Stimulated activated naive B cell treated with anti-CD40 and anti-IgM and Interleukin-4, amounts not matched to agents 10 μg/mL and 1 μg/mL and 100 μg/mL, for 72 hours (primary cell): ENCODE results near the gene COL9A3.

Source experiments
- ATAC-seq, 2 donors: fragments of 150-1000 bp; cut with Tn5 transposase; replicated peaks; 2 replicates each; pipeline ENCODE4 v1.10.0; 2021; ENCODE audit warnings: moderate library complexity in 1 of 2
- DNase-seq: peaks from one replicate; pipeline ENCODE4 v3.0.0; 2021
- H3K27ac Mint-ChIP-seq: one replicate; pipeline ENCODE4 v1.8.0; 2022; ENCODE audit warnings: mild to moderate bottlenecking, mixed read lengths
- H3K27me3 Mint-ChIP-seq, 2 donors: one replicate each; pipeline ENCODE4 v1.8.0; 2022; ENCODE audit warnings: mixed read lengths in 2 of 2
- H3K36me3 Mint-ChIP-seq, 2 donors: one replicate each; pipeline ENCODE4 v1.8.0; 2022; ENCODE audit warnings: mixed read lengths in 2 of 2, mild to moderate bottlenecking in 1 of 2
- H3K4me1 Mint-ChIP-seq, 2 donors: one replicate each; pipeline ENCODE4 v1.8.0; 2022; ENCODE audit warnings: mixed read lengths in 2 of 2, mild to moderate bottlenecking in 1 of 2
- H3K4me3 Mint-ChIP-seq, 2 donors: one replicate each; pipeline ENCODE4 v1.8.0; 2022; ENCODE audit warnings: mild to moderate bottlenecking in 2 of 2, mixed read lengths in 2 of 2, moderate library complexity in 1 of 2
- H3K9me3 Mint-ChIP-seq, 2 donors: one replicate each; pipeline ENCODE4 v1.8.0; 2022; ENCODE audit warnings: mixed read lengths in 2 of 2, mild to moderate bottlenecking in 1 of 2

COL9A3 gene

GRCh38 chr20:62879275-62880146, 62.7 kb downstream of the COL9A3 start:
- Mint-ChIP-seq H3K27ac (peak overlapping the region; percentile 14), H3K9me3 (no peaks in the 10 kb centered on the region), H3K36me3 (peaks cover 11 to 16% of the 10 kb centered on the region in 2 donors), H3K4me3 (no peak overlapping the region), H3K27me3 (peaks cover 2 to 6% of the 10 kb centered on the region in 2 donors), H3K4me1 (peaks cover 7 to 17% of the 10 kb centered on the region in 2 donors)
- DNase-seq (no peak), ATAC-seq (no peak)

GRCh38 chr20:62880147-62880934, 63.5 kb downstream of the COL9A3 start:
- ATAC-seq (no peak), DNase-seq (no peak)
- H3K36me3 Mint-ChIP-seq: peaks cover 11 to 16% of the 10 kb centered on the region in 2 donors
- no peak overlapping the region for H3K27ac Mint-ChIP-seq
- no peak overlapping the region for H3K4me3 Mint-ChIP-seq
- peaks cover 4 to 14% of the 10 kb centered on the region in 2 donors for H3K4me1 Mint-ChIP-seq
- H3K27me3 Mint-ChIP-seq: peaks cover 0 to 2% of the 10 kb centered on the region in 2 donors
- H3K9me3 Mint-ChIP-seq: no peaks in the 10 kb centered on the region

- Mint-ChIP-seq H3K27me3 (no peaks in the 10 kb centered on the region), H3K36me3 (peaks cover 16 to 19% of the 10 kb centered on the region in 2 donors), H3K9me3 (no peaks in the 10 kb centered on the region), H3K4me1 (peaks cover 1 to 6% of the 10 kb centered on the region in 2 donors), H3K27ac (peak overlapping the region; percentile 93), H3K4me3 (no peak overlapping the region)
- ATAC-seq (no peak), DNase-seq (no peak)
Measured at GRCh38 chr20:62880935-62881661, 64.2 kb downstream of the COL9A3 start.

- no peak for ATAC-seq
- H3K36me3 Mint-ChIP-seq: peaks cover 22 to 26% of the 10 kb centered on the region in 2 donors
- peaks cover 3% of the 10 kb centered on the region in 2 donors for H3K4me1 Mint-ChIP-seq
- no peak overlapping the region for H3K4me3 Mint-ChIP-seq
- peak overlapping the region; percentile 93 for H3K27ac Mint-ChIP-seq
- DNase-seq: no peak
- no peaks in the 10 kb centered on the region for H3K9me3 Mint-ChIP-seq
- H3K27me3 Mint-ChIP-seq: no peaks in the 10 kb centered on the region
Measured at GRCh38 chr20:62881662-62882395, 65.0 kb downstream of the COL9A3 start.

- H3K9me3 Mint-ChIP-seq: no peaks in the 10 kb centered on the region
- ATAC-seq: no peak
- peaks cover 24 to 28% of the 10 kb centered on the region in 2 donors for H3K36me3 Mint-ChIP-seq
- no peak overlapping the region for H3K27ac Mint-ChIP-seq
- DNase-seq: no peak
- H3K4me3 Mint-ChIP-seq: no peak overlapping the region
- H3K27me3 Mint-ChIP-seq: no peaks in the 10 kb centered on the region
- peaks cover 5 to 6% of the 10 kb centered on the region in 2 donors for H3K4me1 Mint-ChIP-seq
Measured at GRCh38 chr20:62882426-62882825, 65.6 kb downstream of the COL9A3 start.

GRCh38 chr20:62884556-62884955, 67.7 kb downstream of the COL9A3 start:
- H3K27ac Mint-ChIP-seq: no peak overlapping the region

GRCh38 chr20:62885046-62885895, 68.4 kb downstream of the COL9A3 start:
- no peaks in the 10 kb centered on the region for H3K27me3 Mint-ChIP-seq
- no peaks in the 10 kb centered on the region for H3K9me3 Mint-ChIP-seq
- peak overlapping the region; percentile 49 for H3K27ac Mint-ChIP-seq
- H3K4me1 Mint-ChIP-seq: peaks cover 5 to 6% of the 10 kb centered on the region in 2 donors
- DNase-seq (no peak), ATAC-seq (no peak)
- no peak overlapping the region for H3K4me3 Mint-ChIP-seq
- H3K36me3 Mint-ChIP-seq: peaks cover 27 to 38% of the 10 kb centered on the region in 2 donors

More at GRCh38 chr20:62884556-62884955, 67.7 kb downstream of the COL9A3 start:
- no peaks in the 10 kb centered on the region for H3K27me3 Mint-ChIP-seq
- H3K9me3 Mint-ChIP-seq: no peaks in the 10 kb centered on the region
- H3K36me3 Mint-ChIP-seq: peaks cover 26 to 34% of the 10 kb centered on the region in 2 donors
- peaks cover 5 to 6% of the 10 kb centered on the region in 2 donors for H3K4me1 Mint-ChIP-seq
- DNase-seq: no peak
- H3K4me3 Mint-ChIP-seq: no peak overlapping the region
- ATAC-seq: no peak

- ATAC-seq (peak in 1 of 2 donors; percentile 7), DNase-seq (no peak)
- peaks cover 35 to 44% of the 10 kb centered on the region in 2 donors for H3K36me3 Mint-ChIP-seq
- H3K27ac Mint-ChIP-seq: peak overlapping the region; percentile 75
- no peaks in the 10 kb centered on the region for H3K9me3 Mint-ChIP-seq
- no peak overlapping the region for H3K4me3 Mint-ChIP-seq
- peaks cover 5 to 6% of the 10 kb centered on the region in 2 donors for H3K4me1 Mint-ChIP-seq
- H3K27me3 Mint-ChIP-seq: no peaks in the 10 kb centered on the region
Measured at GRCh38 chr20:62885896-62886708, 69.3 kb downstream of the COL9A3 start.

- peak overlapping the region; percentile 75 for H3K27ac Mint-ChIP-seq
- no peaks in the 10 kb centered on the region for H3K9me3 Mint-ChIP-seq
- peaks cover 36 to 45% of the 10 kb centered on the region in 2 donors for H3K36me3 Mint-ChIP-seq
- H3K4me1 Mint-ChIP-seq: peaks cover 3 to 6% of the 10 kb centered on the region in 2 donors
- DNase-seq: no peak
- no peak overlapping the region for H3K4me3 Mint-ChIP-seq
- ATAC-seq: no peak
- H3K27me3 Mint-ChIP-seq: no peaks in the 10 kb centered on the region
Measured at GRCh38 chr20:62886709-62887058, 69.8 kb downstream of the COL9A3 start.

- Mint-ChIP-seq H3K36me3 (peaks cover 36 to 46% of the 10 kb centered on the region in 2 donors), H3K4me1 (peaks cover 3 to 6% of the 10 kb centered on the region in 2 donors), H3K27ac (no peak overlapping the region), H3K9me3 (no peaks in the 10 kb centered on the region), H3K4me3 (no peak overlapping the region), H3K27me3 (no peaks in the 10 kb centered on the region)
- DNase-seq (no peak), ATAC-seq (peak in 1 of 2 donors; percentile 39)
Measured at GRCh38 chr20:62887152-62887859, 70.5 kb downstream of the COL9A3 start.

- Mint-ChIP-seq H3K4me3 (no peak overlapping the region), H3K36me3 (peaks cover 36 to 52% of the 10 kb centered on the region in 2 donors), H3K27me3 (no peaks in the 10 kb centered on the region), H3K27ac (no peak overlapping the region), H3K4me1 (peaks cover 3 to 6% of the 10 kb centered on the region in 2 donors), H3K9me3 (no peaks in the 10 kb centered on the region)
- DNase-seq: no peak
- ATAC-seq: no peak
Measured at GRCh38 chr20:62887860-62888239, 71.0 kb downstream of the COL9A3 start.

- H3K36me3 Mint-ChIP-seq: peaks cover 36 to 56% of the 10 kb centered on the region in 2 donors
- no peak overlapping the region for H3K4me3 Mint-ChIP-seq
- no peaks in the 10 kb centered on the region for H3K27me3 Mint-ChIP-seq
- no peak for DNase-seq
- no peaks in the 10 kb centered on the region for H3K9me3 Mint-ChIP-seq
- no peak overlapping the region for H3K27ac Mint-ChIP-seq
- ATAC-seq: no peak
- peaks cover 3 to 6% of the 10 kb centered on the region in 2 donors for H3K4me1 Mint-ChIP-seq
Measured at GRCh38 chr20:62888406-62888805, 71.6 kb downstream of the COL9A3 start.
